ENCODE data around the gene TAF4.
A peak's percentile ranks its signal among the peaks of the same experiment; 100 is the strongest.
"Not testable (repeated sequence)": the region's sequence is repeated elsewhere in the genome, so short reads cannot be mapped to it uniquely, and the experiment has no call there.

TAF4 gene

DNA sequence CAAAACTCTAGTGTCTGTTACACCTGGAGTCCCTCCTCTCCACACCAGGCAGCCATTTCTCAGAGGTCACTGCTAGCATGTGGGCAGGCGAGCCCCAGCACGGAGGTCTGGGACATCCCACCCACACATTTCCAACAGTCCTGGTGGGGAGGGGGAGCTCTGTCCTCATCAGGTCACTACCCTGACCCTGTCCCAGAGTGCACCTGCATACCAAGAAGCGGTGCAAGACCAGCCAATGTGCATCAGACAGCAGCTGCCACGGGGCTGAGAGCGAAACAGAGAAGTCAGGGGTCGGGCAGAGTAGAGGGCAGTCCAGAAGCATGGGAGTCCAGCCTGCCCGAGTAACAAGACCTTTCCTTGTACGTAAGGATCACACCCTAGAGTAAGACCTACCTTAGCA lies 71.1 kb downstream of the TAF4 start:
- no peaks in the 10 kb centered on the region for H3K27me3 ChIP-seq
- no peak for TF ChIP-seq Cebpa-rat (IDR thresholded peaks at IDR 0.05)
- no peak overlapping the region for H3K9ac ChIP-seq
- peaks cover 39 to 67% (median 62%) of the 10 kb centered on the region in 11 experiments for H3K9me3 ChIP-seq (replicated peaks in 1 of 11)
- no peak overlapping the region for H3K4me2 ChIP-seq
- no peak overlapping the region for H3K4me3 ChIP-seq
- H3K36me3 ChIP-seq, result peaks cover 79 to 100% (median 82%) of the 10 kb centered on the region in 11 experiments
- H3K4me1 ChIP-seq, result peaks cover 23 to 46% (median 37%) of the 10 kb centered on the region in 10 experiments
- no peak overlapping the region for H3K27ac ChIP-seq
- H4K20me1 ChIP-seq, result peaks cover 0 to 26% (median 19%) of the 10 kb centered on the region in 11 experiments; a peak in 14 of 22 replicates

GRCh38 chr20:61993058-61993457 lies 72.6 kb downstream of the TAF4 start:
- no peak for TF ChIP-seq Cebpa-rat (IDR thresholded peaks at IDR 0.05)
- Histone ChIP-seq H3K9me3 (replicated peaks in 1 of 11) (peaks cover 50 to 81% (median 75%) of the 10 kb centered on the region in 11 experiments), H3K4me2 (no peak overlapping the region), H3K4me1 (peaks cover 17 to 31% (median 22%) of the 10 kb centered on the region in 10 experiments), H3K27ac (no peak overlapping the region), H3K36me3 (peaks cover 81 to 100% (median 84%) of the 10 kb centered on the region in 11 experiments), H3K27me3 (no peaks in the 10 kb centered on the region), H4K20me1 (peaks cover 0 to 12% (median 4%) of the 10 kb centered on the region in 11 experiments; a peak in 10 of 22 replicates), H3K9ac (no peak overlapping the region), H3K4me3 (no peak overlapping the region; a peak in 1 of 20 replicates)

DNA sequence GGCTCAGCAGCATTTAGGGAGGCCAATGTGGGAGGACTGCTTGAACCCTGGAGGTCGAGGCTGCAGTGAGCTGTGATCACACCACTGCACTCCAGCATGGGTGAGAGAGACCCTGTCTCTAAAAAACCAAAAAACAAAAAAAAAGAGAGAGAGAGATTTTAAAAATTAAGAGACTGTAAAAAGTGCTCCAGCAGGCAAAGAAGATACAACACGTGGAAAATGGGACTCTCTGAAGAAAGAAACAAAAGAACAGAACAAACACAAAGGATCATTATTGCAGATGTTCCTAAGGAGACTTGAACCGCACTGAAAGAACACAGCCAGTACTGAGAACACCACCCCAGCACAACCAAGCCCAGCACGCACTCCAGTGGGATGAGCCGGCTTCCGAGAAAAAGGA lies 74.2 kb downstream of the TAF4 start:
- Histone ChIP-seq H3K4me3 (peak overlapping the region in 3 of 10 experiments; percentile 8 to 13 (median 10); a peak in 1 of 20 replicates), H4K20me1 (no peaks in the 10 kb centered on the region; a peak in 1 of 22 replicates), H3K27me3 (no peaks in the 10 kb centered on the region), H3K36me3 (peaks cover 93 to 100% (median 97%) of the 10 kb centered on the region in 11 experiments), H3K4me2 (no peak overlapping the region), H3K9ac (no peak overlapping the region), H3K4me1 (peaks cover 6 to 15% (median 6%) of the 10 kb centered on the region in 10 experiments), H3K9me3 (replicated peaks in 1 of 11) (peaks cover 66 to 97% (median 91%) of the 10 kb centered on the region in 11 experiments), H3K27ac (no peak overlapping the region)
- TF ChIP-seq Cebpa-rat (IDR thresholded peaks at IDR 0.05), result no peak

GRCh38 chr20:61990484-61990883 lies 75.2 kb downstream of the TAF4 start:
- peaks cover 93 to 99% (median 95%) of the 10 kb centered on the region in 11 experiments for H3K36me3 ChIP-seq

GRCh38 chr20:61989741-61990140 lies 75.9 kb downstream of the TAF4 start:
- no peaks in the 10 kb centered on the region for H3K27me3 ChIP-seq
- H3K4me3 ChIP-seq, result no peak overlapping the region
- TF ChIP-seq Cebpa-rat (IDR thresholded peaks at IDR 0.05), result no peak
- no peaks in the 10 kb centered on the region for H4K20me1 ChIP-seq
- peaks cover 88 to 97% (median 94%) of the 10 kb centered on the region in 11 experiments for H3K36me3 ChIP-seq
- no peak overlapping the region for H3K4me2 ChIP-seq
- H3K4me1 ChIP-seq, result peaks cover 0 to 8% (median 2%) of the 10 kb centered on the region in 10 experiments; a peak in 8 of 20 replicates
- peaks cover 70 to 98% (median 97%) of the 10 kb centered on the region in 11 experiments for H3K9me3 ChIP-seq (replicated peaks in 1 of 11)
- H3K9ac ChIP-seq, result no peak overlapping the region
- no peak overlapping the region for H3K27ac ChIP-seq

More at GRCh38 chr20:61990484-61990883, 75.2 kb downstream of the TAF4 start:
- H4K20me1 ChIP-seq, result no peaks in the 10 kb centered on the region
- H3K9me3 ChIP-seq (replicated peaks in 1 of 11), result peaks cover 70 to 99% (median 98%) of the 10 kb centered on the region in 11 experiments
- no peak for TF ChIP-seq Cebpa-rat (IDR thresholded peaks at IDR 0.05)
- H3K4me2 ChIP-seq, result no peak overlapping the region
- no peaks in the 10 kb centered on the region for H3K27me3 ChIP-seq
- peaks cover 0 to 8% (median under 1%) of the 10 kb centered on the region in 10 experiments; a peak in 7 of 20 replicates for H3K4me1 ChIP-seq
- no peak overlapping the region for H3K4me3 ChIP-seq
- no peak overlapping the region for H3K27ac ChIP-seq
- H3K9ac ChIP-seq, result no peak overlapping the region

DNA sequence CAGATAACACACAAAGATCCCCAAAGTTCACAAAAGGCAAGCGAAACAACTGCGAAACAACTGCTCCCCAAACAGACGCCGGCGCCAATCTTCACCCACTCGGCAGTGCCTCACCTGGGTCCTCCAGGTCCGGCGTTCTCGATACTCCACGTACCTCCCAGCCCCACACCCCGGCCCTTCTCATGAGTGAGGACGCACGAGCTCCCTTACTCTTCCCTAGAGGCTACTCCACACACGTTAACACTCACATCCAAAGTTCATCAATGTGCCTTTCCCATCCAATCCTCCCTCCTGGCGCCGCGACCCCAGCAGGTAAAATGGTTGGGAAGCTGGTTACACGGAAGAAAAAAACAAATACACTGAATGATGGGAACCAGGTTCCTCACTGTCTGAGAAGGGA lies 77.0 kb downstream of the TAF4 start:
- Histone ChIP-seq H3K27me3 (no peaks in the 10 kb centered on the region), H3K4me3 (peak overlapping the region in 2 of 10 experiments; percentile 13 to 18; a peak in 1 of 20 replicates), H3K27ac (no peak overlapping the region), H3K4me2 (no peak overlapping the region), H3K4me1 (peaks cover 0 to 14% (median 4%) of the 10 kb centered on the region in 10 experiments; a peak in 10 of 20 replicates), H4K20me1 (peaks cover 0 to 10% (median 4%) of the 10 kb centered on the region in 11 experiments; a peak in 8 of 22 replicates), H3K36me3 (peaks cover 77 to 96% (median 92%) of the 10 kb centered on the region in 11 experiments), H3K9ac (no peak overlapping the region), H3K9me3 (replicated peaks in 1 of 11) (peaks cover 74 to 98% (median 95%) of the 10 kb centered on the region in 11 experiments)
- TF ChIP-seq Cebpa-rat (IDR thresholded peaks at IDR 0.05), result no peak

DNA sequence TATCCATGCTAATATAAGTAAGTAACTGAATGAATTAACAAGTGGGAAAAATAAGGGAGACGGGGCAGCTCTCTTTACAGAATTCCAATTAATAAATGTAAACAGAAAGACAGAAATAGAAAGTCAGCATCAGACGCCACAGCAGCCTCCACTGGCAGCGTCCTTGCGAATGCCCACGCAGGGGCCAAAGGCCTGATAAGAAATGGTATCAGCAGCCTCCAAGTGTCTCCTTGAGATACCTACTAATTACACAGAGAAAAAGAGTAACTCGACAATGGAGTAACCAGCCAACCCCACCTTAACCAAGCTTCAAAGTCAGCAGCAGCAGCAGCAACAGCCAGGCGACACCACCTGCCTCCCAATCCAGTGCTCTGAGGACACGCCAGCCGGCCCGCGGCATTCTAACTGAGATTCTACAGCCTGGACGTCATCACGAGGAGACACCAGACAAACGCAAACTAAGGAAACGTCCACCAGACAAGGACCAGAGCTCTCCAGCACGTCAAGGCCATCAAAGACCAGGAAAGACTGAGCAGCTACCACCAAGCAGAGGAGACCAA lies 78.8 kb downstream of the TAF4 start:
- no peaks in the 10 kb centered on the region for H3K27me3 ChIP-seq
- peaks cover 59 to 93% (median 84%) of the 10 kb centered on the region in 11 experiments for H3K36me3 ChIP-seq
- H4K20me1 ChIP-seq, result peaks cover 0 to 19% (median 9%) of the 10 kb centered on the region in 11 experiments; a peak in 9 of 22 replicates
- peak overlapping the region in 3 of 10 experiments; percentile 1 to 28 (median 27); a peak in 1 of 20 replicates for H3K4me3 ChIP-seq
- no peak overlapping the region for H3K27ac ChIP-seq
- peaks cover 0 to 14% (median 0%) of the 10 kb centered on the region in 10 experiments; a peak in 6 of 20 replicates for H3K4me1 ChIP-seq
- no peak overlapping the region for H3K9ac ChIP-seq
- H3K9me3 ChIP-seq (replicated peaks in 1 of 11), result peaks cover 60 to 87% (median 77%) of the 10 kb centered on the region in 11 experiments
- TF ChIP-seq Cebpa-rat (IDR thresholded peaks at IDR 0.05), result no peak
- no peak overlapping the region for H3K4me2 ChIP-seq

- Histone ChIP-seq H3K9me3 (replicated peaks in 1 of 11) (peaks cover 43 to 80% (median 63%) of the 10 kb centered on the region in 11 experiments), H4K20me1 (peaks cover 7 to 33% (median 19%) of the 10 kb centered on the region in 11 experiments; a peak in 16 of 22 replicates), H3K27ac (no peak overlapping the region), H3K4me1 (peaks cover 0 to 24% (median 2%) of the 10 kb centered on the region in 10 experiments; a peak in 7 of 20 replicates), H3K4me3 (0 out of 20 replicates have a peak overlapping the region, but pooled peaks of 2 of the 10 experiments have one; percentile 13 to 16), H3K27me3 (no peaks in the 10 kb centered on the region), H3K4me2 (peak overlapping the region in 1 of 11 experiments; percentile 46; a peak in 1 of 22 replicates), H3K9ac (no peak overlapping the region), H3K36me3 (peaks cover 49 to 90% (median 75%) of the 10 kb centered on the region in 11 experiments)
- no peak for TF ChIP-seq Cebpa-rat (IDR thresholded peaks at IDR 0.05)
Measured at GRCh38 chr20:61985096-61985495, 80.6 kb downstream of the TAF4 start.

DNA sequence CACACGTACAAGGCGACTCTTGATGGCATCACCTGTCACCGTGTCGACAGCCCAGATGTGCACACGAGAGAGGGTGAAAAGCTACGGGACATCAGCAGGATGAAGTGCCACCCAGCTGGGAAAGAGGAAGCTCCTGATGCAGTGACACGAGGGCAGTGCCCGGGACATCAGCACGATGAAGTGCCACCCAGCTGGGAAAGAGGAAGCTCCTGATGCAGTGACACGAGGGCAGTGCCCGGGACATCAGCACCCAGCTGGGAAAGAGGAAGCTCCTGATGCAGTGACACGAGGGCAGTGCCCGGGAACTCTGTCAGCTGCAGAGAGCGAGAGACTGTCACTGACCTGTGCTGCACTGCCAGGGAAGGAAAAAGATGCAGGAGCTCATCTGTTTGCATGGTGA lies 81.2 kb downstream of the TAF4 start:
- H3K9ac ChIP-seq, result not testable (repeated sequence)
- peaks cover 49 to 90% (median 75%) of the 10 kb centered on the region in 11 experiments for H3K36me3 ChIP-seq

More for the DNA sequence above, 81.2 kb downstream of the TAF4 start:
- not testable (repeated sequence) for H3K27ac ChIP-seq, H3K4me3 ChIP-seq, H3K27me3 ChIP-seq
- peak overlapping the region in 2 of 11 experiments; percentile 16 to 41; a peak in 1 of 22 replicates for H3K4me2 ChIP-seq
- H3K9me3 ChIP-seq (replicated peaks in 1 of 11), result peaks cover 38 to 80% (median 62%) of the 10 kb centered on the region in 11 experiments
- H4K20me1 ChIP-seq, result peaks cover 12 to 39% (median 24%) of the 10 kb centered on the region in 11 experiments; a peak in 16 of 22 replicates
- H3K4me1 ChIP-seq, result peaks cover 0 to 24% (median 2%) of the 10 kb centered on the region in 10 experiments; a peak in 7 of 20 replicates

Measured in BLaER1 treated with 17β-estradiol and CSF1 and Interleukin-3, amounts not matched to agents 10 nM and 100 nM (cell line).